ENCODE results near the gene TSPAN5. TPM values are rescaled to one million over a fixed set of nuclear protein-coding genes. Genes with fewer than 3 reads are reported as not detected.

Gene TSPAN5
- total and polyA plus RNA-seq, 9 of the 15 experiments (the other 6 are each of a cell fraction or from before 2014, with no cell fraction given), result 0.58 to 6.6 (median 0.73) TPM

DNA sequence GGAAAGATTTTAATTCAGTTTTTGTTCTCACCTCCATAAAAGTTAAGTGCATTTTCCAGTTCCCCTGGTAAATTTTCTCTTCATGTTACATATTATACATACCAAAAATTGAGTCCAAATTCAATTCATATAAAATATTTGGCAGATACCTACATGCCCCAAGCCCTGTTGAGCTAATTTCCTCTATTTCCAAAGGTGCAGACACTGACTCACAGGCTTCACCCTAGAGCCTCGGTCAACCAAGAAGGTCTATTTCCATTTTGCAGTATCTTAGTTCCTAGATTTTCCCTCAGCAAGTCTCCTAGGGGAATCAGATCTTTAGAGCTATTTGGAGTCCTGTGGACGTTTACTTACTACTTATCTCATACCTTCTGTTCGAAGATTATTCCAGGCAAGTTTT, 174.4 kb downstream of the TSPAN5 start:
- intact Hi-C loops (cut with micrococcal nuclease) (no loop called here), in situ Hi-C loops (cut with MboI) (no loop called here)
- FAIRE-seq (no peak), DNase-seq (ENCODE audit: extremely low read depth in 1 of 4, low spot score in 3 of 4) (no peak), ATAC-seq (no peak)
- WGBS (ENCODE audit: insufficient coverage, low coverage, missing lambda C conversion rate), result 0% methylated on average over 3 of the region's 3 CpGs
- Histone ChIP-seq H3K79me2 (ENCODE audit: control insufficient read depth, insufficient read depth, low read length) (no peaks in the 10 kb centered on the region), H3K4me3 (no peak overlapping the region), H4K20me1 (replicated peaks; ENCODE audit: control insufficient read depth, insufficient read depth, low read length) (no peaks in the 10 kb centered on the region), H3K36me3 (ENCODE audit: control insufficient read depth, insufficient read depth, low read length) (no peaks in the 10 kb centered on the region), H3K4me1 (replicated peaks in 1 of 2; ENCODE audit: control insufficient read depth in 2 of 2, insufficient read depth in 2 of 2, low read length in 2 of 2) (no peaks in the 10 kb centered on the region; a peak in 1 of 5 replicates), H3K4me2 (ENCODE audit: insufficient read depth, low read length) (no peak overlapping the region), H3K9me3 (replicated peaks; ENCODE audit: control insufficient read depth, insufficient read depth, low read depth, low read length) (no peaks in the 10 kb centered on the region), H3K9ac (ENCODE audit: insufficient read depth in 1 of 2, low read depth in 2 of 2, low read length in 2 of 2) (no peak overlapping the region), H3K27ac (ENCODE audit: extremely low read depth, low read depth, low read length) (no peak overlapping the region), H2AFZ (ENCODE audit: low read depth, low read length) (no peak overlapping the region), H3K27me3 (ENCODE audit: control insufficient read depth in 2 of 2, insufficient read depth in 2 of 2, low read length in 2 of 2) (peaks cover 2 to 19% of the 10 kb centered on the region in 2 experiments; a peak in 3 of 5 replicates), H3K9me1 (ENCODE audit: control insufficient read depth, insufficient read depth, low read length) (no peaks in the 10 kb centered on the region)
- ChIA-PET POLR2A (no interaction called here), CTCF (ENCODE audit: low intra/inter-chr PET ratio) (no interaction called here)
- TF ChIP-seq CHCHD3 (CRISPR knock-in tag; IDR thresholded peaks at IDR 0.05) (no peak), CREB3L1 (IDR thresholded peaks at IDR 0.05; ENCODE audit: borderline replicate concordance, low read depth) (no peak), TCF3 (CRISPR knock-in tag; IDR thresholded peaks at IDR 0.05) (no peak), PRMT5 (CRISPR knock-in tag; IDR thresholded peaks at IDR 0.05) (no peak), ZEB2 (IDR thresholded peaks at IDR 0.05) (no peak), NCOR1 (IDR thresholded peaks at IDR 0.05) (no peak), ZNF143 (CRISPR knock-in tag; IDR thresholded peaks at IDR 0.05) (no peak), HIVEP1 (CRISPR knock-in tag; IDR thresholded peaks at IDR 0.05) (no peak)
- BruUV-seq (replicated peaks), result no TSS peak

All from K562 (cell line).